ENCODE measurements around the gene SPTA1.

GRCh38 chr1:158716335-158716734 is 29.8 kb upstream of the SPTA1 start:
- TF ChIP-seq, protein P1, sequence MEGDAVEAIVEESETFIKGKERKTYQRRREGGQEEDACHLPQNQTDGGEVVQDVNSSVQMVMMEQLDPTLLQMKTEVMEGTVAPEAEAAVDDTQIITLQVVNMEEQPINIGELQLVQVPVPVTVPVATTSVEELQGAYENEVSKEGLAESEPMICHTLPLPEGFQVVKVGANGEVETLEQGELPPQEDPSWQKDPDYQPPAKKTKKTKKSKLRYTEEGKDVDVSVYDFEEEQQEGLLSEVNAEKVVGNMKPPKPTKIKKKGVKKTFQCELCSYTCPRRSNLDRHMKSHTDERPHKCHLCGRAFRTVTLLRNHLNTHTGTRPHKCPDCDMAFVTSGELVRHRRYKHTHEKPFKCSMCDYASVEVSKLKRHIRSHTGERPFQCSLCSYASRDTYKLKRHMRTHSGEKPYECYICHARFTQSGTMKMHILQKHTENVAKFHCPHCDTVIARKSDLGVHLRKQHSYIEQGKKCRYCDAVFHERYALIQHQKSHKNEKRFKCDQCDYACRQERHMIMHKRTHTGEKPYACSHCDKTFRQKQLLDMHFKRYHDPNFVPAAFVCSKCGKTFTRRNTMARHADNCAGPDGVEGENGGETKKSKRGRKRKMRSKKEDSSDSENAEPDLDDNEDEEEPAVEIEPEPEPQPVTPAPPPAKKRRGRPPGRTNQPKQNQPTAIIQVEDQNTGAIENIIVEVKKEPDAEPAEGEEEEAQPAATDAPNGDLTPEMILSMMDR (IDR thresholded peaks at IDR 0.05; ENCODE audit: low read length), result no peak
- no peak for TF ChIP-seq EZH2 (optimal IDR thresholded peaks at IDR 0.05; ENCODE audit: low read depth, low read length)
